Stimulated activated memory B cell treated with anti-CD40 and anti-IgM and Interleukin-4, amounts not matched to agents 10 μg/mL and 1 μg/mL and 100 μg/mL, for 72 hours (primary cell): Measurements from ENCODE around the gene CSMD2.

Experiments
- ATAC-seq: fragments of 150-1000 bp; cut with Tn5 transposase; 2 replicates; pipeline ENCODE4 v1.10.0; 2021
- H3K27ac Mint-ChIP-seq: one replicate; pipeline ENCODE4 v1.8.0; 2022; ENCODE audit warnings: mild to moderate bottlenecking, mixed read lengths
- H3K27me3 Mint-ChIP-seq: one replicate; pipeline ENCODE4 v1.8.0; 2022; ENCODE audit warnings: mixed read lengths
- H3K36me3 Mint-ChIP-seq: one replicate; pipeline ENCODE4 v1.8.0; 2022; ENCODE audit warnings: mixed read lengths
- H3K4me1 Mint-ChIP-seq: one replicate; pipeline ENCODE4 v1.8.0; 2022; ENCODE audit warnings: mixed read lengths
- H3K4me3 Mint-ChIP-seq: one replicate; pipeline ENCODE4 v1.8.0; 2022; ENCODE audit warnings: mild to moderate bottlenecking, moderate library complexity, mixed read lengths
- H3K9me3 Mint-ChIP-seq: one replicate; pipeline ENCODE4 v1.8.0; 2022; ENCODE audit warnings: mixed read lengths

CSMD2 gene

DNA sequence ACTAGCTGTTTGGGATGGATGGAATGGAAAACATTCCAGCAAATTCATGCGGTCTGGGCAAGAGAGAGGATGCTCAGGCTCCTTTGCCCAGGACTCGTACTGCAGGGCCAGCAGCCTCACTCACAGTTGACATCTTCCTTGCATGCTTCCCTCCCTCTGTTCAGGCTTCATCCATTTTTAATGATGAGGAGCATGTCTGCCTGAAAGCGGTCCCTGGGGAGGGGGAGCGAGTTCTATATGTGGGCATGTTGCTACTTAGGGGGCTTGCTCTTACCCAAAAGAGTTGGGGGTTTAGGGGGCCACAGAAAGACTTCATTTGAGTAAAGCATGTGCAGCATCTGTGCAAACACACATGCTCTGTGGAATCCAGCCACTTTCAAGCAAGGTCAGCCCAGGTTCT, 203.0 kb downstream of the CSMD2 start:
- Mint-ChIP-seq H3K9me3 (peaks cover 3% of the 10 kb centered on the region), H3K4me1 (no peaks in the 10 kb centered on the region), H3K27ac (no peak overlapping the region), H3K27me3 (peaks cover 9% of the 10 kb centered on the region), H3K4me3 (no peak overlapping the region), H3K36me3 (no peaks in the 10 kb centered on the region)
- ATAC-seq, result no peak

DNA sequence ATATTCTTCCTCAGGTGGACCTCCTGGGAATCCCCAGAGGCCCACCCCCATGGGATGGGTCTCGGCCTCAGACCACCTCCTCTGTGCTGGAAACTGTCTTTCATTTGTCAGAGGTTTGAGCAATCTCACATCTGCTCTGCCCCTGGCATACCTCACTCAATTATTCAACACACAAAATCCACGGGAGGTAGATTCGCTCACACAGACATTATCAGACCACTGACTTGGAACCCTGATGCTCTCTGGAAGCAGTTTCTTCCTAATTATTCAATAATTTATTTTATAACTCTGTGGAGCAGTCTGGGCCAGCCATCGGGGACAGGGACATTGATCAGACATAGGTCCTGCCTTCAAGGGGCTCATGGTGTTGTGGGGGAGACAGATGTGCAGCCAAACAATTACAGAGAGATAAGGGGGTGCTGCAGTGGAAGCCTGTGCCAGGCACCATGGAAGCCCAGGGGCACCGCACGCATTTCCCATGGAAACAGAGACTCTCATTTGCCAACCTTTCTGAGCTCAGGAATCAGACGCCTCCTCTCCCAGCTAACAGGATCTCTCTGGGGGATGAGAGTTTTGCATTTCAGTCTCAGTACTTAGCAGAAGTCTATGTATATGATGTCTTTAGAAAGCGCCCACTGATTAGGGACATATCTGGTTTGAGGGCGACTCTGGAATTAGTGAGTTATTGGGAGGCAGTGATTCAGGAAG, 204.7 kb downstream of the CSMD2 start:
- H3K4me1 Mint-ChIP-seq, result no peaks in the 10 kb centered on the region
- ATAC-seq, result no peak
- no peaks in the 10 kb centered on the region for H3K27me3 Mint-ChIP-seq
- H3K36me3 Mint-ChIP-seq, result no peaks in the 10 kb centered on the region
- peaks cover 3% of the 10 kb centered on the region for H3K9me3 Mint-ChIP-seq
- H3K4me3 Mint-ChIP-seq, result no peak overlapping the region
- no peak overlapping the region for H3K27ac Mint-ChIP-seq

DNA sequence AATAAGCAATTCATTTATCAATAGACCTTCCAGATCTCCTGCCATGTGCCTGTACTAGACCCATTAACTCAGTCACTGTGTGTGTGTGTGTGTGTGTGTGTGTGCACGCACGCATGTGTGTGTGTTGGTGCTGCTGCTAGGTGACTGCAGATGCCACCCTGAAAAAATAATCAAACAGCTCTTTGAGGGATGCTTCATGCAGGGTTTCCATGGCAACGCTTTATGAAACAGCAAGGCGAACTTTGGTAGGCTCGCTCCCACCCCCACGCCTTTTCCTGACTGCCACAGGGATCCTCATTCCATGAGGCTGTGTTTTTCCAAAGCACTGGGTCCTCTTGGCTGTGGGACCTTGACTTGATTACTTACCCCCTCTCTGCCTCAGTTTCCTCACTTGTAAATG, 207.2 kb downstream of the CSMD2 start:
- H3K9me3 Mint-ChIP-seq, result no peaks in the 10 kb centered on the region
- no peak overlapping the region for H3K27ac Mint-ChIP-seq
- no peaks in the 10 kb centered on the region for H3K4me1 Mint-ChIP-seq
- no peaks in the 10 kb centered on the region for H3K36me3 Mint-ChIP-seq
- H3K4me3 Mint-ChIP-seq, result no peak overlapping the region
- ATAC-seq, result no peak
- H3K27me3 Mint-ChIP-seq, result no peaks in the 10 kb centered on the region

DNA sequence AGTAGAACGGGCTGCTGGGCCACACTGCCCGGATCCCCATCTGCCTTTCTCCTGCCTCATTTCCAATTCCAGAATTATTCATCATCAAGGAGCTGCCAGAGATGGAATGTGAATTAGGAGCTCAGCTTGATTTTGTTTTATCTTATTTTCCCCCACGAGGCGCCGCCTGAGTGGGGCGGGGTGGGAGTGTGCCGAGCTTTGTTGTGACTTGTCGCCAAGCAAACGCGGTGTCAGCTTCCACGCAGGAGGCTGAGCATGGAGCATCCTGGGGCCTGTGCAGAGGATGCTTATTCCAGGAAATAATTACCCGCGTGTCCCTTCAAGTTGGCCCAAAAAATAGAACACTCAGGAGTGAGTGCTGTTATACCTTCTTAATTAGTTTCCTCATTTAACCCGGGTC, 209.9 kb downstream of the CSMD2 start:
- ATAC-seq, result no peak
- H3K27me3 Mint-ChIP-seq, result no peaks in the 10 kb centered on the region
- no peak overlapping the region for H3K4me3 Mint-ChIP-seq
- no peaks in the 10 kb centered on the region for H3K4me1 Mint-ChIP-seq
- H3K27ac Mint-ChIP-seq, result no peak overlapping the region
- H3K9me3 Mint-ChIP-seq, result no peaks in the 10 kb centered on the region
- H3K36me3 Mint-ChIP-seq, result no peaks in the 10 kb centered on the region

DNA sequence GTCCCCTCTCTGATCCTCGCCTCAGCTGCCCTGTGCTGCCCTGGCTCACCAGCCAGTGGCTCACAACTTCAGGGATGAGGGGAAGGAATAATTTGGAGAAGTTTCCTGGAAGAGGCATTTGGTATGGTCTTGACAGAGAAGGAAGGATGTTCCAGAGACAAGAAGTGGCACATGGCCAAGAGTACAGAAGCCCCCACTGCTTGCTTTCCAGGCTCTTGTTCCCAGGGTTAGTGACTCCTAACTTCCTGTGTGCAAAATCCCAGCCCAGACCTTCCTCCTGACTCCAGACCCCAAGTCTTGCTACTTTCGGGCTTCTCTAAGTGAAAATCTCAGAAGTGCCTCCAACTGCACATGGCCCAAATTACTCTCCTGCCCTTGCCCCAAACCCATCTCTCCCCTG, 215.5 kb downstream of the CSMD2 start:
- Mint-ChIP-seq H3K4me3 (no peak overlapping the region), H3K4me1 (no peaks in the 10 kb centered on the region), H3K36me3 (no peaks in the 10 kb centered on the region), H3K9me3 (no peaks in the 10 kb centered on the region), H3K27ac (no peak overlapping the region), H3K27me3 (no peaks in the 10 kb centered on the region)
- no peak for ATAC-seq

DNA sequence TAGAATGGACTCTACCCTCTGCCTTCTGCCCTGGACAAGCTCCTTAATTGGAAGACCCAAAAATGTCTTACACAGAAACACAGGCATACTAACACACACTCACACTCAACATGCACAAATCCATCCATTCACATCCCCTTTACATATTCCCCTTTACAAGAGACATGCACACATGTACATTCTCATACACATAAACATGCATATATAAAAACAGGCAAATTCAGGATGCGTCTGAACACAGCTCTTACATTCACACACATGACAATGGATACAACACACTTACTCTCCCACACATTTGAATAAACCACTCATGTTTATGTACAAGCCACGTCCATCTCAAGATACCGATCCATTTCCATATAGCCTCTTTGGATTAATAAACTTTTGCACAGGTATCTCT, 216.7 kb downstream of the CSMD2 start:
- H3K4me1 Mint-ChIP-seq, result no peaks in the 10 kb centered on the region
- no peak overlapping the region for H3K4me3 Mint-ChIP-seq

DNA sequence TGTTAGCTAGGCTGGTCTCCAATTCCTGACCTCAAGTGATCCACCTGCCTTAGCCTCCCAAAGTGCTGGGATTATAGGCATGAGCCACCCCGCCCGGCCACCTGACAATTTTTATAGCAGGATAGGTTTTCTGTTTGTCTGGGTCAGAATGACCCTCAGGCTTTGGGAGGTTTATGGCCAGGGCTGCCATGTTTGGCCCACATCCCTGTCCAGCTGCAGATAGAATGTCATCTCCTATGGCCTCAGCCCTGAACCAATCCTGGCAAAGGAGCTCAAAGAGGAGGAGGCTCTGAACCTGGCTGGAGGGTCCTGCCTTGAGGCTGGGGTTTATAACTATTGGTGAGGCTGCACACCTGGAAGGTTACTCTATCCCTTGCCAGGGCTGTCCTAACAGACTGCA, 218.2 kb downstream of the CSMD2 start:
- Mint-ChIP-seq H3K9me3 (no peaks in the 10 kb centered on the region), H3K27ac (no peak overlapping the region), H3K36me3 (no peaks in the 10 kb centered on the region), H3K4me1 (no peaks in the 10 kb centered on the region), H3K27me3 (no peaks in the 10 kb centered on the region), H3K4me3 (no peak overlapping the region)
- ATAC-seq, result no peak

More for the DNA sequence above, 216.7 kb downstream of the CSMD2 start:
- Mint-ChIP-seq H3K9me3 (no peaks in the 10 kb centered on the region), H3K27me3 (no peaks in the 10 kb centered on the region), H3K27ac (no peak overlapping the region), H3K36me3 (no peaks in the 10 kb centered on the region)
- no peak for ATAC-seq

DNA sequence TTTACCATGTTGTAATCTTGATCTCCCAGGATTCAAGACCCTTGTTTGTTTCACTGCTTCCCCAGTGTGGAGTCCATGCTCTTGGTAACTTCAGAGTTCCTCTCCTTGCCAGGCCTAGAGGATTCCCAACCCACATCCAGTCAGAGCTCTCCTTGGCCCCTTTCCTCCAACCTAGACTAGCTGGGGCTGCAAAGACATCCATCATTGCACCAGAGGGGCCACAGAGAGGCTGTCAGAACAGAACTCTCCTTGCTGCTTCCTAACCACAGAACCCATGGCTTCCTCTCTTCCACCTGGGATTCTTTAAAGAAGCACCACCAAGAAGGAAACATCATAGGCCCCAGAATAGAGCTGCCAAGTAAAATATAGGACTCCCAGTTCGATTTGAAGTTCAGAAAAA, 220.2 kb downstream of the CSMD2 start:
- Mint-ChIP-seq H3K27me3 (no peaks in the 10 kb centered on the region), H3K4me1 (no peaks in the 10 kb centered on the region), H3K4me3 (no peak overlapping the region), H3K27ac (no peak overlapping the region), H3K36me3 (no peaks in the 10 kb centered on the region), H3K9me3 (no peaks in the 10 kb centered on the region)
- ATAC-seq, result no peak

DNA sequence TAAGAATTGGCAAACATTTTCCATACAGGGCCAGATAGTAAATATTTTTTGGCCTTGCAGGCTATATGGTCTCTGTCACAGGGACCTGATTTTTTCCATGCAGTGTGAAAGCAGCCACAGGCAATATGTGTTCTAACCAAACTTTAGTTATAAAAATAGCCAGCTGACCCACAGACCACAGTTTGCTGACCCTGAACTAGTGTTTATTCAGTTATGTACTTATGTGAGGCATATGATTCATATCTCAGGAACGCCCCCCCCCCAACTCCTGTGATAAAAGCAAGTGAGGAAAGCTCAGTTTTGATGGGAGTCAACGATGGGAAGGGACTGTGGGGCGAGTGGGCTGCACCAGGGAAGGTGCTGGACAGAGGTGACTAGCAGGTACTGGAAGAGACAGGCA, 221.1 kb downstream of the CSMD2 start:
- H3K27me3 Mint-ChIP-seq, result no peaks in the 10 kb centered on the region
- H3K9me3 Mint-ChIP-seq, result peaks cover 4% of the 10 kb centered on the region
- no peak for ATAC-seq
- H3K36me3 Mint-ChIP-seq, result no peaks in the 10 kb centered on the region
- no peak overlapping the region for H3K27ac Mint-ChIP-seq
- H3K4me3 Mint-ChIP-seq, result no peak overlapping the region
- no peaks in the 10 kb centered on the region for H3K4me1 Mint-ChIP-seq

DNA sequence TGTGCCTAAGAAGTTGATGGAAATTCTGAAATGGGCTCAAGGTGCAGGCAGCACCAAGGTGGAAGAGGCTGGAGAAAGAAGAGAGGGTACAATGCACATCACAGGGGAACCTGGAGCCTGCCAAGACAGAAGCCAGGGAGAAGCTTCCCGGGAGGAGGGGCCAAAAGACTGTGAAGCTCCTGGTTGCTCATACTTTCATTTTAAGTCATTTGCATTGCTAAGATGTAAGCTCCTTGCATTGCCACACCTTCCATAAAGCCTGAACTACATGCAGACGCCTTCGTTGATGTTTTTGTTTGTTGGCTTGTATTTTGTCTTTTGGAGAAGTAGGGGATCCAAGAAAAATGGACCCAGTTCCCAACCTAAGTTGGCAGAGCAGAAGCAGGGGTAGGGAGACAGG, 232.2 kb downstream of the CSMD2 start:
- Mint-ChIP-seq H3K27ac (no peak overlapping the region), H3K9me3 (no peaks in the 10 kb centered on the region), H3K36me3 (no peaks in the 10 kb centered on the region), H3K4me1 (no peaks in the 10 kb centered on the region), H3K27me3 (peaks cover 31% of the 10 kb centered on the region), H3K4me3 (no peak overlapping the region)
- no peak for ATAC-seq

DNA sequence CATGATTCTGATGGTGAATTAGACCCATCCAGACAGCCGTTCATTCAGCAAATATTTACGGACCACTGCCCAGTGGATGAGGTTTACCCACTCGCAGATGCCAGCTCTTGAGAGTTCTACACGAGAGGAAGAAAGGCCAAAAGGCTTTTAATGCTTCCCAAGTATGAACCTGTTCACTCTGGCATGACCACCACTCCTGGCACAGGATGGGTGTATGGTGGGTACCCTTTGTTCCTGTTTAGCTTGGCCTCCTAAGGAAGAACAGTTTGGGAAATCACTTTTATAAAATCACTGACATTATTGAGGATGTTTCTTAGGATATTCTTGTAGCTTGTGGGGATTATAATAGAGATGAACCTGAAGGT, 233.9 kb downstream of the CSMD2 start:
- no peaks in the 10 kb centered on the region for H3K4me1 Mint-ChIP-seq
- no peak for ATAC-seq
- H3K27me3 Mint-ChIP-seq, result peaks cover 31% of the 10 kb centered on the region
- H3K36me3 Mint-ChIP-seq, result no peaks in the 10 kb centered on the region
- no peaks in the 10 kb centered on the region for H3K9me3 Mint-ChIP-seq
- no peak overlapping the region for H3K27ac Mint-ChIP-seq
- no peak overlapping the region for H3K4me3 Mint-ChIP-seq

DNA sequence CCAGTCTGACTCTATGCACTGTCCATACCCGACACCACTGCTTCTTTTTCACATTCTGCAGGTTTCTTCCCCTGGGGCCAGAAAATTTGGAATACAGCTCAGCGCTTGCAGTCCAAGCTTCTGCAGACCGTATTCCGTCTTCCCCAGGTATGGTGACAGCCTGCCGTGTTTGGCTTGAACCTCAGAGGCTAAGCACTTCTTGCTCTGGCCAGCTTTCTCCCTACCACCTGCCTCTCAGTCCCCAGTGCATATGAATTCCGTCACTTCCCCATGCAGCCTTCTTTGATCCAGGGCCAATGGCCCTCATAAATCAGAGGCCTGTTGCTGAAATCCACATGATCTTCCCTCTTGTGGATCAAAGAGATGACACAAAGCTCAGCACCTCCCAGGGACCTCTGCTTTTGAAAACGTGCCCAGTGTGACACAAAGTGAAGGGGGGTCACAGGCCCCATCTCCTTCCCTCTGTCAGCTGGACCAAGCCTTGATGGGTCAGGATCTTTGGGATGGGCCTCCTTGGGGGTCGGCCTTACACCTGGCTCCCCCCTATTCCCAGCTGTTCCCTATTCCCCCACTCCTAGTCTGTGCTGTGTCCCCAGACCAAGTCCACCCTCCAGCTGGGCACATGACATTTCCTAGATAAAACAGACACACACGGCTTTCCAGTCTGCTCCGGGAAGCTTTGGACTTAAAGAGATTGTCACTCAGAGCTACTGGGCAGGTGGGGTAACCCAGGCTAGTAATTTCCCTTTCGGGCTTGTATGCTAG, 234.5 kb downstream of the CSMD2 start:
- Mint-ChIP-seq H3K27me3 (peaks cover 31% of the 10 kb centered on the region), H3K9me3 (peaks cover 3% of the 10 kb centered on the region), H3K4me1 (no peaks in the 10 kb centered on the region), H3K27ac (no peak overlapping the region), H3K36me3 (no peaks in the 10 kb centered on the region), H3K4me3 (no peak overlapping the region)
- no peak for ATAC-seq

DNA sequence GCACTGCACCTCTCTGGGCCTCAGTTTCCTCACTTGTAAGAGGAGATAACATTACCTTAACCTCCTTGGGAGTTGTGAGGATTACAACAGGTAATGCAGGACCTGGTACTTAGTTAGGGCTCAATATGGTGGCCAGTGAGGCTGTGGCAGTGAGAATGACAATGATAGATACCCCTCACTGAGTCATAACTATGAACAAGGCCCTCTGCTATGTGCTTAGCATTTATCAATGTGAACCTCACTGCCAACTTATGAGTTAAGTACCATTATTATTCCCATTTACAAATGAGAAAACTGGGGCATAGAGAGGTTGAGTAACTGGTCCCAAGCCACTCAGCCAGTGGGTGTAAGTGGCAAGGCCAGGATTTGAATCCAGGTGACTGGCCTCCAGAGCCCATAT, 236.8 kb downstream of the CSMD2 start:
- Mint-ChIP-seq H3K27ac (no peak overlapping the region), H3K27me3 (peaks cover 31% of the 10 kb centered on the region), H3K4me1 (no peaks in the 10 kb centered on the region), H3K9me3 (peaks cover 3% of the 10 kb centered on the region), H3K36me3 (no peaks in the 10 kb centered on the region), H3K4me3 (no peak overlapping the region)
- ATAC-seq, result no peak

DNA sequence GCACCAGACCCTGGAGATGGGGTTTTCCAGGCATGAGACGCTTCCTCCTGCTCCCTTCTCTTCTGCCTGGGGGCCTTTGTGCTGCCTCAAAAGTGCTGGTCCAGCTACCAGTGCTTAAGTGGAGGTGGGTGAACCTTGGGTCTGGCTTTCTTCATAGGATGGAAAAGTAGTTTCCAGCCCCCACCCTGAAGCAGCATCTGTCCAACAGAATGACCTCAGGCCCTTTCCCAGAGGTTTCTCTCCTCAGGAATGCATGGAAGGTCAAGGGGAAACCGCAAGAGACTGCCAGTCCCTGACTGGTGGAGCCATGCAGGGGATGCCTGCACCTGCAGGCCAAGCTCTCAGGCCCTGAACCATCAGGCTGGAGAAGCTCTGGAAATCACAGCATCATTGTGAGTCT, 237.3 kb downstream of the CSMD2 start:
- peaks cover 30% of the 10 kb centered on the region for H3K27me3 Mint-ChIP-seq
- H3K27ac Mint-ChIP-seq, result no peak overlapping the region
- H3K4me1 Mint-ChIP-seq, result no peaks in the 10 kb centered on the region
- no peak overlapping the region for H3K4me3 Mint-ChIP-seq
- peaks cover 3% of the 10 kb centered on the region for H3K9me3 Mint-ChIP-seq
- no peak for ATAC-seq
- H3K36me3 Mint-ChIP-seq, result no peaks in the 10 kb centered on the region

DNA sequence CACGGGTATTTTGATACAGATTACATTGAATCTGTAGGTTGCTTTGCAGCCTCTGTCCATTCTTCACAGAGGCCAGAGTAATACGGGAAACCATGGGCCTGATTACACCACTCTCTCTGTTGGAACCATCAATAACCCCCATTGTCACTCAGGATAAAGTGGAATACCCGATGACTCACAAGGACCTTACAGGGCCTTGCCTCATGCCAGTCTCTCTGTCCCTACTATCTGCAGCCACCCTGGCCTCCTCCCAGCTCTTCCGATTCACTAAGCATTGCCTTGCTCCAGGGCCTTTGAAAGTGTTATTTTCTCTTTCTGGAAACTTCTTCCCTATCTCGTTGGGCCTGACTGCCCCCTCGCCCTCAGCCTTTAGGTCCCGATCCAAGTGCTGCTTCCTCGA, 239.4 kb downstream of the CSMD2 start:
- no peaks in the 10 kb centered on the region for H3K36me3 Mint-ChIP-seq
- H3K9me3 Mint-ChIP-seq, result peaks cover 3% of the 10 kb centered on the region
- H3K27ac Mint-ChIP-seq, result no peak overlapping the region

DNA sequence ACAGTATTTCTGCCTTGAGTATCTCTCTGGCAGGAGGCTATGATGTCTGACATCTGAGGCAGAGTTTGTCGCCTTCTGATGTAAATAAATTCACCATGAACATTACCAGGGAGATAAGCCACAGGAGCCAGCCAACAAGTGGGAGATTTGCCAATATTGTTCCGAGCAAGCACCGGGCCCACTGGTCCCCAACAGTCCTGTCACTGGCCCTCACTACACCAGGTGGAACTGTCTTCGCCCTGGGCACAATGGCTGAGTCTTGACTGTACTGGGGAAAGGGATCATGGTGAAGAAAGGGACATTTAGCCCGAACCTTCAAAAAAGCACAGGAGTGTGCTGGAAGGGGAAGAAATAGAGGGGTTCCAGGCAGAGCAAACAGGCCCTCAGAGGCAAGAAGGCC, 243.7 kb downstream of the CSMD2 start:
- Mint-ChIP-seq H3K27me3 (peaks cover 8% of the 10 kb centered on the region), H3K4me1 (no peaks in the 10 kb centered on the region), H3K36me3 (no peaks in the 10 kb centered on the region), H3K9me3 (peaks cover 3% of the 10 kb centered on the region), H3K27ac (no peak overlapping the region), H3K4me3 (no peak overlapping the region)
- no peak for ATAC-seq

More for the DNA sequence above, 239.4 kb downstream of the CSMD2 start:
- H3K27me3 Mint-ChIP-seq, result peaks cover 12% of the 10 kb centered on the region
- H3K4me3 Mint-ChIP-seq, result no peak overlapping the region
- H3K4me1 Mint-ChIP-seq, result no peaks in the 10 kb centered on the region
- no peak for ATAC-seq
